Spleen (tissue), 11 donors: ENCODE measurements around the gene ZNF225. TPM values are rescaled to one million over a fixed set of nuclear protein-coding genes. Genes with fewer than 3 reads are reported as not detected.

Experiments
- DNase-seq: peaks from one replicate; pipeline ENCODE4 v3.0.0-alpha.2; 2020
- H3K27ac ChIP-seq, 8 donors: fragments of 200-600 bp; sonication (generic) in 7 of 8; 1 replicate in 4 of 8; 2 replicates in 4 of 8; pipeline versions ENCODE4 v1.5.0 to v1.8.0; 2016 to 2021; ENCODE audit warnings: inconsistent platforms in 4 of 8, mild to moderate bottlenecking in 4 of 8, moderate library complexity in 1 of 8
- H3K27me3 ChIP-seq, 7 donors: fragments of 200-600 bp; sonication (generic) in 6 of 7; replicated peaks in 1 of 7; 1 replicate in 4 of 7; 2 replicates in 3 of 7; pipeline versions ENCODE4 v1.5.0 to v1.8.0; 2016 to 2021; ENCODE audit warnings: inconsistent platforms in 3 of 7, mild to moderate bottlenecking in 1 of 7
- H3K36me3 ChIP-seq, 6 donors: fragments of 200-600 bp; sonication (generic) in 5 of 6; 1 replicate in 4 of 6; 2 replicates in 2 of 6; pipeline versions ENCODE4 v1.5.0 to v1.8.0; 2016 to 2021; ENCODE audit warnings: inconsistent platforms in 2 of 6
- H3K4me1 ChIP-seq, 6 donors: fragments of 200-600 bp; sonication (generic) in 5 of 6; 1 replicate in 3 of 6; 2 replicates in 3 of 6; pipeline versions ENCODE4 v1.5.0 to v1.8.0; 2016 to 2021; ENCODE audit warnings: inconsistent platforms in 3 of 6
- H3K4me3 ChIP-seq, 8 donors: fragments of 200-600 bp; sonication (generic) in 7 of 8; 1 replicate in 4 of 8; 2 replicates in 4 of 8; pipeline versions ENCODE4 v1.5.0 to v1.8.0; 2016 to 2021; ENCODE audit warnings: inconsistent platforms in 4 of 8, mild to moderate bottlenecking in 4 of 8, moderate library complexity in 2 of 8
- H3K9me3 ChIP-seq, 8 donors: fragments of 200-600 bp; sonication (generic) in 7 of 8; 1 replicate in 4 of 8; 2 replicates in 4 of 8; pipeline versions ENCODE4 v1.5.0 to v1.8.0; 2016 to 2021; ENCODE audit warnings: inconsistent platforms in 4 of 8
- CTCF ChIP-seq, 11 experiments: fragments of 200-600 bp in 7 of 11; fragments of 450-650 bp in 4 of 11; sonication (generic) in 4 of 11; IDR thresholded peaks in 8 of 11; conservative IDR thresholded peaks in 3 of 11; 1 replicate in 7 of 11; 2 replicates in 4 of 11; pipeline versions ENCODE4 v1.4.0 to v1.8.0; 2016 to 2021; ENCODE audit warnings: antibody characterized with exemption in 11 of 11, inconsistent platforms in 4 of 11, mild to moderate bottlenecking in 1 of 11
- POLR2A ChIP-seq, 3 donors: fragments of 450-650 bp; IDR thresholded peaks; one replicate each; pipeline ENCODE4 v1.5.1; 2017; ENCODE audit warnings: antibody characterized with exemption in 3 of 3, mild to moderate bottlenecking in 1 of 3
- POLR2AphosphoS5 ChIP-seq, 3 donors: sonication (generic); formaldehyde crosslinking; IDR thresholded peaks; one replicate each; pipeline ENCODE4 v1.5.1; 2017; ENCODE audit warnings: antibody characterized with exemption in 3 of 3
- WGBS, 5 donors: extraction: QIAGEN DNeasy Blood & Tissue Kit in 3 of 5; methylation state at CpG; one replicate each; pipeline versions ENCODE4 v1.1.5 to v1.1.7; 2013 to 2018; 5-methylcytosine and 5-hydroxymethylcytosine counted together
- intact Hi-C: fragments of 100-400 bp; cut with DNase I; formaldehyde crosslinking; loops from one replicate; pipeline ENCODE4 v1.15.0; 2023; ENCODE audit warnings: low total_unique reads
- polyA plus RNA-seq, 3 donors: library from polyadenylated mRNA; stranded (reverse); fragments of 200-250 nt; gene quantifications; one replicate each; pipeline ENCODE4 v1.2.1, GENCODE V29; 2013
- small RNA-seq, 4 donors: library from RNA; depleted of rRNA; stranded (forward); fragments of <200 nt; gene quantifications; one replicate each; pipeline ENCODE3, GENCODE V24; 2016
- total RNA-seq, 7 donors: library from RNA; depleted of rRNA in 3 of 7; stranded (reverse); fragments of >200 nt in 3 of 7; fragmentation: NEBNext Ultra II Directional in 4 of 7; extraction: Animal tissue kit (Norgen Biotek cat#: 25700) in 4 of 7; gene quantifications; one replicate each; pipeline versions ENCODE4 v1.1.0 to v1.2.1, GENCODE V29; 2016 to 2021
- donor health status: healthy with polysubstance abuse.
- donor health status: DM: no; HTN: no; CAD: no; lungs with moderate emphysema.
- donor health status: DM: no; HTN: no; CAD: no.
- donor health status: Bipolar disorder and iron deficiency.
- donor health status: healthy.
- donor health status: DM: no; HTN: no; CAD: no.
- donor health status: DM: yes; HTN: yes; CAD: no.

Gene ZNF225
- total and polyA plus RNA-seq, 10 donors = 1.4 to 9.4 (median 6.2) TPM

DNA sequence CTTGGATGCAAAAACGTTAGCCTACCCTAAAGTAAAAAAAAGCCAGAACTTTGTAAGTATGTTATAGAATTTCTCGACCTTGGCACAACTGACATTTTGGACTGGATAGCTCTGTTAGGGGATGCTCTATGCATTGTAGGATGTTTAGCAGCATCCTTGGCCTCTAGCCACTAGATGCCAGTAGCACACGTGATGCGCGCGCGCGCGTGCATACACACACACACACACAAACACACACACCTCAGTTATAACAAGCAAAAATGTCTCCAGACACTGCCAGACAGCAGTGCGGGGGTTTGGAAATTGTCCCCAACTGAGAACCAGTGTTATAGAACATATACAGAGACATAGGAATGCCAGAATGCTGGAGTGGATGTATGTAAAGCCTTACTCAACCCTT lies 68.9 kb downstream of the ZNF225 start:
- intact Hi-C loops = no loop called here
- peaks cover 0 to 5% (median 3%) of the 10 kb centered on the region in 6 donors for H3K36me3 ChIP-seq
- DNase-seq = no peak
- WGBS, 5 donors = 84 to 94% (median 87%) methylated on average over 10 of the region's 10 CpGs
- TF ChIP-seq CTCF (IDR thresholded peaks at IDR 0.05 in 8 of 11, conservative IDR thresholded peaks at IDR 0.05 in 3 of 11) = no peak
- no peak for TF ChIP-seq POLR2AphosphoS5 (IDR thresholded peaks at IDR 0.05)
- no peak for TF ChIP-seq POLR2A (IDR thresholded peaks at IDR 0.05)
- peaks cover 13 to 100% (median 100%) of the 10 kb centered on the region in 8 donors for H3K9me3 ChIP-seq
- H3K4me1 ChIP-seq = no peaks in the 10 kb centered on the region
- H3K27me3 ChIP-seq = no peaks in the 10 kb centered on the region
- H3K27ac ChIP-seq = no peak overlapping the region
- no peak overlapping the region for H3K4me3 ChIP-seq

Small RNAs within 50 kb of the gene (small RNA-seq; reads per million reads assigned to genes)
- 0 reads per million in 4 donors for gene RNU6-902P

Other genes starting within 250 kb of the ZNF225 start
- gene ZNF404, start 229.4 kb upstream of the ZNF225 start, total RNA-seq = 1 to 10 TPM; 2.5 to 6.0 (median 3.8) TPM
- 10 to 100 TPM in 1 of 3 donors, 1 to 10 TPM in 2; 8.2 to 10.3 (median 9.1) TPM for gene ZNF404, start 229.4 kb upstream of the ZNF225 start, polyA plus RNA-seq
- 10 to 100 TPM; 12.9 to 24.5 (median 16.2) TPM for gene ZNF45, start 178.1 kb upstream of the ZNF225 start, total RNA-seq
- gene ZNF45, start 178.1 kb upstream of the ZNF225 start, polyA plus RNA-seq = 1 to 10 TPM; 3.9 to 6.1 (median 5.4) TPM
- gene ZNF221, start 162.2 kb upstream of the ZNF225 start, total RNA-seq = 1 to 10 TPM; 3.4 to 8.7 (median 6.3) TPM
- under 1 TPM; 0.09 to 0.58 (median 0.29) TPM for gene ZNF221, start 162.2 kb upstream of the ZNF225 start, polyA plus RNA-seq
- 10 to 100 TPM in 5 of 7 donors, 1 to 10 TPM in 2; 9.7 to 18.2 (median 11.8) TPM for gene ZNF155, start 129.2 kb upstream of the ZNF225 start, total RNA-seq
- gene ZNF155, start 129.2 kb upstream of the ZNF225 start, polyA plus RNA-seq = 1 to 10 TPM; 5.1 to 6.1 (median 5.3) TPM
- gene ZNF230, start 110.4 kb upstream of the ZNF225 start, total RNA-seq = 10 to 100 TPM in 2 of 7 donors, 1 to 10 TPM in 5; 7.9 to 15.2 (median 8.9) TPM
- gene ZNF230, start 110.4 kb upstream of the ZNF225 start, polyA plus RNA-seq = 1 to 10 TPM; 2.4 to 3.0 (median 2.7) TPM
- gene ZNF222, start 88.0 kb upstream of the ZNF225 start, total RNA-seq = 10 to 100 TPM in 1 of 7 donors, 1 to 10 TPM in 6; 4.6 to 12.5 (median 5.8) TPM
- 1 to 10 TPM; 3.4 to 4.8 (median 4.0) TPM for gene ZNF222, start 88.0 kb upstream of the ZNF225 start, polyA plus RNA-seq
- 1 to 10 TPM; 3.7 to 9.9 (median 6.3) TPM for gene ZNF223, start 61.4 kb upstream of the ZNF225 start, total RNA-seq
- 1 to 10 TPM; 2.7 to 2.9 (median 2.9) TPM for gene ZNF223, start 61.4 kb upstream of the ZNF225 start, polyA plus RNA-seq
- gene ZNF284, start 41.2 kb upstream of the ZNF225 start, total RNA-seq = 1 to 10 TPM; 1.8 to 3.8 (median 3.0) TPM
- gene ZNF284, start 41.2 kb upstream of the ZNF225 start, polyA plus RNA-seq = 1 to 10 TPM in 1 of 3 donors, under 1 TPM in 2; 0.59 to 1.3 (median 0.82) TPM
- gene ZNF224, start 19.0 kb upstream of the ZNF225 start, total RNA-seq = 10 to 100 TPM; 39.4 to 61.8 (median 49.8) TPM
- 10 to 100 TPM; 15.9 to 26.6 (median 22.6) TPM for gene ZNF224, start 19.0 kb upstream of the ZNF225 start, polyA plus RNA-seq
- gene ZNF234, start 28.2 kb downstream of the ZNF225 start, total RNA-seq = 10 to 100 TPM; 12.2 to 17.6 (median 13.8) TPM
- gene ZNF234, start 28.2 kb downstream of the ZNF225 start, polyA plus RNA-seq = 1 to 10 TPM; 2.2 to 3.9 (median 2.6) TPM
- 10 to 100 TPM; 21.5 to 40.0 (median 29.3) TPM for gene ZNF226, start 51.7 kb downstream of the ZNF225 start, total RNA-seq
- 10 to 100 TPM; 14.4 to 20.9 (median 15.8) TPM for gene ZNF226, start 51.7 kb downstream of the ZNF225 start, polyA plus RNA-seq
- 10 to 100 TPM; 23.0 to 32.6 (median 30.2) TPM for gene ZNF227, start 99.1 kb downstream of the ZNF225 start, total RNA-seq
- 1 to 10 TPM; 4.7 to 8.1 (median 5.5) TPM for gene ZNF227, start 99.1 kb downstream of the ZNF225 start, polyA plus RNA-seq
- gene ZNF233, start 146.5 kb downstream of the ZNF225 start, total RNA-seq = 1 to 10 TPM in 6 of 7 donors, under 1 TPM in 1; 0.75 to 2.3 (median 1.4) TPM
- under 1 TPM; 0.15 to 0.49 (median 0.42) TPM for gene ZNF233, start 146.5 kb downstream of the ZNF225 start, polyA plus RNA-seq
- gene ZNF235, start 191.6 kb downstream of the ZNF225 start, total RNA-seq = 10 to 100 TPM in 4 of 7 donors, 1 to 10 TPM in 3; 8.7 to 14.6 (median 11.6) TPM
- 1 to 10 TPM; 2.4 to 4.7 (median 2.7) TPM for gene ZNF235, start 191.6 kb downstream of the ZNF225 start, polyA plus RNA-seq
- 1 to 10 TPM; 2.7 to 4.7 (median 3.8) TPM for gene ZNF112, start 243.3 kb downstream of the ZNF225 start, total RNA-seq
- 1 to 10 TPM in 2 of 3 donors, under 1 TPM in 1; 0.62 to 1.3 (median 1.0) TPM for gene ZNF112, start 243.3 kb downstream of the ZNF225 start, polyA plus RNA-seq